SK-N-SH (cell line): ENCODE results near the gene LSP1.

Experiments
- EZH2phosphoT487 ChIP-seq: fragments of 200-600 bp; sonication (generic); IDR thresholded peaks from 2 replicates; pipeline ENCODE4 v1.6.1; 2017; ENCODE audit warnings: low read depth, mixed run types, mild to moderate bottlenecking, antibody characterized with exemption, moderate library complexity, borderline replicate concordance
- FOXM1 ChIP-seq: IDR thresholded peaks from 2 replicates; pipeline ENCODE4 v1.4.0; 2012; ENCODE audit warnings: low read depth, mild to moderate bottlenecking
- SIN3A ChIP-seq: IDR thresholded peaks from 2 replicates; pipeline ENCODE4 v1.6.1; 2012; ENCODE audit warnings: low read depth, mild to moderate bottlenecking, low read length, moderate library complexity, borderline replicate concordance
- TAF1 ChIP-seq: IDR thresholded peaks from 2 replicates; pipeline ENCODE4 v1.6.1; 2012; ENCODE audit warnings: low read depth, mild to moderate bottlenecking, low read length, moderate library complexity, borderline replicate concordance
- USF2 ChIP-seq: fragments of 150-350 bp; IDR thresholded peaks from 2 replicates; pipeline ENCODE4 v1.6.1; 2017; ENCODE audit warnings: antibody characterized with exemption, low read length, low read depth, borderline replicate concordance
- YY1 ChIP-seq: IDR thresholded peaks from 2 replicates; pipeline ENCODE4 v1.4.0; 2012; ENCODE audit warnings: low read depth, mild to moderate bottlenecking
- TF ChIP-seq, protein P1 (sequence below): fragments of 200-600 bp; sonication (generic); IDR thresholded peaks from 2 replicates; pipeline ENCODE4 v1.6.1; 2017; ENCODE audit warnings: antibody characterized with exemption, mild to moderate bottlenecking, moderate library complexity

DNA sequence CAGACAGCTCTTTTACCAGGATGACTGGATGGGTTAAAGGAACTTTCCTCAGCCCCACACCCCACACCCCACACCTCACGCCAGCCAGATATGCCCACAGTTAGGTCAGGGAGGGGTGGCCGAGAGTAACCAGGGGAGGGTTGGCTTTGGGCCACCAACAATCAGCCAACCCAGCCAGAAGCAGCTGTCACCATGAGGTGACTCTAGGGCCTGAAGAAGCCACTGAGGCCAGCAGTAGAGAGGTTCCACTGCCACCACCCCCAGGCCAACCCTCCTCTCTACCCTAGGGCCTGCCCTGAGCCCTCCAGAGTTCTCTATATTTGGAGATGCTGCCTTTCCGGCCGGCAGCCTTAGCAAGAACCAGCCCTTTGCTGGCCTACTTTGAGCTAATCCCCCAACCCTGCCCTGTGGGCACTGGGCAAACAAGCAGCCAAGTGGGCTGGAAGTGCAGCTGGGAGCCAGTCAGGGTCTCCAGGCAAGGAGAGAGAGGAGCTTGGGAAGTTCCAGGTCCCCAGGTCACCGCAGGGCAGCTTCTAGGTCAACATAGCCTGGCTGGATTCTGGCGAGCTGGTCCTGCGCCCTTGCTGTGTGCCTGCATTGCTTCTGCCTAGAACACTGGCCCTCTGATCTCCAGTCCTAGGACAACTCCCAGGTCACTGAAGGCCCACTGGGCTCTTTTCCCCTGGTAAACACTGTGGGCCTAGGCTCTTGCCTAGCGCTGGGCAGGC lies 30.1 kb upstream of the LSP1 start:
- TF ChIP-seq, protein P1, sequence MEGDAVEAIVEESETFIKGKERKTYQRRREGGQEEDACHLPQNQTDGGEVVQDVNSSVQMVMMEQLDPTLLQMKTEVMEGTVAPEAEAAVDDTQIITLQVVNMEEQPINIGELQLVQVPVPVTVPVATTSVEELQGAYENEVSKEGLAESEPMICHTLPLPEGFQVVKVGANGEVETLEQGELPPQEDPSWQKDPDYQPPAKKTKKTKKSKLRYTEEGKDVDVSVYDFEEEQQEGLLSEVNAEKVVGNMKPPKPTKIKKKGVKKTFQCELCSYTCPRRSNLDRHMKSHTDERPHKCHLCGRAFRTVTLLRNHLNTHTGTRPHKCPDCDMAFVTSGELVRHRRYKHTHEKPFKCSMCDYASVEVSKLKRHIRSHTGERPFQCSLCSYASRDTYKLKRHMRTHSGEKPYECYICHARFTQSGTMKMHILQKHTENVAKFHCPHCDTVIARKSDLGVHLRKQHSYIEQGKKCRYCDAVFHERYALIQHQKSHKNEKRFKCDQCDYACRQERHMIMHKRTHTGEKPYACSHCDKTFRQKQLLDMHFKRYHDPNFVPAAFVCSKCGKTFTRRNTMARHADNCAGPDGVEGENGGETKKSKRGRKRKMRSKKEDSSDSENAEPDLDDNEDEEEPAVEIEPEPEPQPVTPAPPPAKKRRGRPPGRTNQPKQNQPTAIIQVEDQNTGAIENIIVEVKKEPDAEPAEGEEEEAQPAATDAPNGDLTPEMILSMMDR, result no peak
- TF ChIP-seq USF2 (no peak), SIN3A (no peak), YY1 (no peak), FOXM1 (no peak), TAF1 (no peak), EZH2phosphoT487 (no peak)
